SK-N-SH (cell line): ENCODE results near the gene KLHL8. TPM values are rescaled to one million over a fixed set of nuclear protein-coding genes. Genes with fewer than 3 reads are reported as not detected.

Experiments
- CTCF ChIA-PET: fragments of 300-600, 350-600 bp; formaldehyde crosslinking; extraction: SDS; loops from one replicate; lab custom pipeline; 2021; lab: Yijun Ruan, JAX
- POLR2A ChIA-PET: fragments of 350-600 bp; sonication (Branson Sonifier 250); formaldehyde crosslinking; extraction: SDS; loops from one replicate; lab custom pipeline; 2020; ENCODE audit warnings: antibody characterized with exemption, inconsistent platforms; lab: Yijun Ruan, JAX
- DNase-seq: peaks from one replicate; pipeline ENCODE4 v3.0.0; 2012
- H2AFZ ChIP-seq: fragments of 200-600 bp; sonication (generic); 2 replicates; pipeline ENCODE4 v1.8.1; 2016; ENCODE audit warnings: antibody characterized with exemption, mild to moderate bottlenecking, low read depth
- H3F3A ChIP-seq: fragments of 200-600 bp; sonication (generic); replicated peaks from 2 replicates; pipeline ENCODE3; 2016; ENCODE audit warnings: antibody characterized with exemption, mild to moderate bottlenecking; ENCODE audit not compliant: insufficient read depth
- H3K27ac ChIP-seq, 2 experiments: fragments of 200-500 bp in 1 of 2; fragments of 200-600 bp in 1 of 2; sonication (Bioruptor generic) in 1 of 2; sonication (generic), shearing (Covaris generic) in 1 of 2; 2 replicates each; pipeline versions ENCODE4 v1.5.1 to v1.6.1; 2014 to 2016; ENCODE audit warnings: low read depth in 2 of 2, inconsistent platforms in 1 of 2, low read length in 1 of 2, mild to moderate bottlenecking in 1 of 2, mixed read lengths in 1 of 2
- H3K27me3 ChIP-seq: fragments of 200-600 bp; sonication (generic), shearing (Covaris generic); 2 replicates; pipeline ENCODE4 v1.6.1; 2016; ENCODE audit warnings: mixed run types; ENCODE audit not compliant: insufficient read depth
- H3K36me3 ChIP-seq, 2 experiments: fragments of 200-500 bp in 1 of 2; fragments of 200-600 bp in 1 of 2; sonication (Bioruptor generic) in 1 of 2; sonication (generic) in 1 of 2; replicated peaks in 1 of 2; 2 replicates each; pipeline versions ENCODE3 to v1.5.1; 2014 to 2016; ENCODE audit warnings: low read length in 1 of 2, mild to moderate bottlenecking in 1 of 2; ENCODE audit not compliant: insufficient read depth in 2 of 2, control insufficient read depth in 1 of 2
- H3K4me1 ChIP-seq, 2 experiments: fragments of 200-500 bp in 1 of 2; fragments of 200-600 bp in 1 of 2; sonication (Bioruptor generic) in 1 of 2; sonication (generic), shearing (Covaris generic) in 1 of 2; 2 replicates each; pipeline versions ENCODE4 v1.5.1 to v1.6.1; 2014 to 2016; ENCODE audit warnings: low read depth in 1 of 2, low read length in 1 of 2, mixed run types in 1 of 2; ENCODE audit not compliant: insufficient read depth in 2 of 2, control insufficient read depth in 1 of 2
- H3K4me2 ChIP-seq: fragments of 200-600 bp; sonication (generic), shearing (Covaris generic); 2 replicates; pipeline ENCODE4 v1.6.1; 2017; ENCODE audit warnings: mixed run types
- H3K4me3 ChIP-seq, 2 experiments: fragments of 200-500 bp in 1 of 2; fragments of 200-600 bp in 1 of 2; sonication (Bioruptor generic) in 1 of 2; sonication (generic), shearing (Covaris generic) in 1 of 2; 2 replicates each; pipeline versions ENCODE4 v1.5.1 to v1.8.1; 2014 to 2016; ENCODE audit warnings: low read depth in 2 of 2, inconsistent platforms in 1 of 2, low read length in 1 of 2, mild to moderate bottlenecking in 1 of 2, mixed read lengths in 1 of 2, moderate library complexity in 1 of 2
- H3K79me2 ChIP-seq: fragments of 200-600 bp; sonication (generic); 2 replicates; pipeline ENCODE4 v1.8.1; 2017; ENCODE audit warnings: mild to moderate bottlenecking; ENCODE audit not compliant: insufficient read depth
- H3K9ac ChIP-seq: fragments of 200-600 bp; sonication (generic); 2 replicates; pipeline ENCODE4 v1.6.1; 2017; ENCODE audit warnings: mixed run types
- H3K9me2 ChIP-seq: fragments of 200-600 bp; sonication (generic); 2 replicates; pipeline ENCODE4 v1.6.1; 2017; ENCODE audit warnings: mixed run types
- H3K9me3 ChIP-seq: fragments of 200-600 bp; sonication (generic); 2 replicates; pipeline ENCODE4 v1.6.1; 2017; ENCODE audit warnings: mixed run types, mild to moderate bottlenecking, moderate library complexity
- H4K20me1 ChIP-seq: fragments of 200-600 bp; sonication (generic); 2 replicates; pipeline ENCODE4 v1.6.1; 2017; ENCODE audit warnings: mild to moderate bottlenecking, mixed run types; ENCODE audit not compliant: insufficient read depth
- CTCF ChIP-seq: fragments of 200-600 bp; sonication (generic); IDR thresholded peaks from 2 replicates; pipeline ENCODE4 v1.6.1; 2017; ENCODE audit warnings: antibody characterized with exemption, mild to moderate bottlenecking, moderate library complexity
- ELF1 ChIP-seq: IDR thresholded peaks from 2 replicates; pipeline ENCODE4 v1.4.0; 2012
- EP300 ChIP-seq, 2 experiments: IDR thresholded peaks; 2 replicates each; pipeline versions ENCODE4 v1.4.0 to v1.6.1; 2012; ENCODE audit warnings: borderline replicate concordance in 1 of 2, low read depth in 1 of 2, low read length in 1 of 2
- EZH2phosphoT487 ChIP-seq: fragments of 200-600 bp; sonication (generic); IDR thresholded peaks from 2 replicates; pipeline ENCODE4 v1.6.1; 2017; ENCODE audit warnings: low read depth, mixed run types, mild to moderate bottlenecking, antibody characterized with exemption, moderate library complexity, borderline replicate concordance
- GABPA ChIP-seq: IDR thresholded peaks from 2 replicates; pipeline ENCODE4 v1.4.0; 2012; ENCODE audit warnings: low read depth, mild to moderate bottlenecking
- GATA2 ChIP-seq: sonication (generic); formaldehyde crosslinking; IDR thresholded peaks from 2 replicates; pipeline ENCODE4 v1.5.0; 2020; ENCODE audit warnings: mild to moderate bottlenecking, missing genetic modification reagents
- IRF3 ChIP-seq: fragments of 150-350 bp; IDR thresholded peaks from 2 replicates; pipeline ENCODE4 v1.6.1; 2016; ENCODE audit warnings: mild to moderate bottlenecking, low read depth, low read length
- JUND ChIP-seq: IDR thresholded peaks from 2 replicates; pipeline ENCODE4 v1.4.0; 2012
- MXI1 ChIP-seq: IDR thresholded peaks from 2 replicates; pipeline ENCODE4 v1.6.1; 2012; ENCODE audit warnings: mild to moderate bottlenecking, low read depth, low read length, improper control_type of control experiment
- NFIC ChIP-seq: IDR thresholded peaks from 2 replicates; pipeline ENCODE4 v1.4.0; 2012; ENCODE audit warnings: borderline replicate concordance
- NRF1 ChIP-seq: IDR thresholded peaks from 2 replicates; pipeline ENCODE4 v1.6.1; 2012; ENCODE audit warnings: low read depth, mild to moderate bottlenecking, low read length
- RFX5 ChIP-seq: IDR thresholded peaks from 2 replicates; pipeline ENCODE4 v1.6.1; 2012; ENCODE audit warnings: mild to moderate bottlenecking, improper control_type of control experiment, low read length
- SIN3A ChIP-seq: IDR thresholded peaks from 2 replicates; pipeline ENCODE4 v1.6.1; 2012; ENCODE audit warnings: low read depth, mild to moderate bottlenecking, low read length, moderate library complexity, borderline replicate concordance
- SMC3 ChIP-seq: IDR thresholded peaks from 2 replicates; pipeline ENCODE4 v1.6.1; 2012; ENCODE audit warnings: low read depth, low read length, improper control_type of control experiment
- TAF1 ChIP-seq: IDR thresholded peaks from 2 replicates; pipeline ENCODE4 v1.6.1; 2012; ENCODE audit warnings: low read depth, mild to moderate bottlenecking, low read length, moderate library complexity, borderline replicate concordance
- TCF12 ChIP-seq: IDR thresholded peaks from 2 replicates; pipeline ENCODE4 v1.4.0; 2012
- TEAD4 ChIP-seq: IDR thresholded peaks from 2 replicates; pipeline ENCODE4 v1.4.0; 2012; ENCODE audit warnings: mild to moderate bottlenecking, borderline replicate concordance; ENCODE audit not compliant: insufficient read depth
- USF1 ChIP-seq: IDR thresholded peaks from 2 replicates; pipeline ENCODE4 v1.4.0; 2012; ENCODE audit warnings: low read depth, borderline replicate concordance
- WGBS: methylation state at CpG from one replicate; pipeline ENCODE4 v1.1.6; 2017; ENCODE audit warnings: low lambda C conversion rate; 5-methylcytosine and 5-hydroxymethylcytosine counted together
- polyA plus RNA-seq, 3 experiments: library from polyadenylated mRNA; depleted of rRNA; stranded (reverse); fragments of >200 nt; gene quantifications; 2 replicates each; pipeline ENCODE4 v1.2.3, GENCODE V29; 2012

The KLHL8 gene
- polyA plus RNA-seq, 1 of the 3 experiments (the other 2 are of a cell fraction): 2.4 TPM

- Histone ChIP-seq H3K79me2 (no peaks in the 10 kb centered on the region), H3K9ac (no peak overlapping the region), H3K9me2 (no peaks in the 10 kb centered on the region), H3K36me3 (no peaks in the 10 kb centered on the region), H3K27ac (no peak overlapping the region), H3K27me3 (no peaks in the 10 kb centered on the region), H4K20me1 (no peaks in the 10 kb centered on the region), H3F3A (no peaks in the 10 kb centered on the region), H3K9me3 (0 out of 2 replicates have a peak, but pooled peaks cover 3% of the 10 kb centered on the region), H3K4me1 (no peaks in the 10 kb centered on the region), H3K4me3 (no peak overlapping the region), H3K4me2 (no peak overlapping the region), H2AFZ (no peak overlapping the region)
- 28% methylated on average over 2 of the region's 2 CpGs for WGBS
- DNase-seq: no peak
- TF ChIP-seq RFX5 (no peak), SMC3 (no peak), MXI1 (no peak), EP300 (IDR thresholded peaks at IDR 0.05; ENCODE audit: borderline replicate concordance in 1 of 2, low read depth in 1 of 2, low read length in 1 of 2) (no peak), TAF1 (no peak), GABPA (no peak), EZH2phosphoT487 (no peak), NFIC (no peak), USF1 (no peak), TCF12 (no peak), NRF1 (no peak), SIN3A (no peak), ELF1 (no peak), TEAD4 (no peak), JUND (no peak), IRF3 (no peak), CTCF (no peak), GATA2 (CRISPR knock-in tag) (no peak)
- CTCF ChIA-PET: interaction anchor here (0.9 kb wide), 1 partner anchor 14 kb away, joined by 4 read pairs; no protein-coding TSS in a partner anchor
- POLR2A ChIA-PET: no interaction called here
These were observed 29.1 kb upstream of the KLHL8 start for GRCh38 chr4:87249332-87250019.
